SK-N-MC (cell line): ENCODE results near the gene INPP5A.

Experiments
- EZH2 ChIP-seq: fragments of 200-600 bp; sonication (generic); IDR thresholded peaks from one replicate; pipeline ENCODE4 v1.6.1; 2017; ENCODE audit warnings: antibody characterized with exemption
- POLR2AphosphoS5 ChIP-seq: IDR thresholded peaks from 2 replicates; pipeline ENCODE4 v1.6.1; 2012; ENCODE audit warnings: mild to moderate bottlenecking, low read depth, low read length, borderline replicate concordance

- TF ChIP-seq POLR2AphosphoS5 (no peak), EZH2 (no peak)
Measured at GRCh38 chr10:132576671-132577349, 39.2 kb downstream of the INPP5A start.
